GM21390 (cell line): ENCODE results near the gene CERKL.

ENCODE experiments used
- ATAC-seq: cut with Tn5 transposase; IDR thresholded peaks from one replicate; pipeline ENCODE4 v1.9.1; 2021; ENCODE audit not compliant: unreplicated experiment

The CERKL gene

GRCh38 chr2:181678861-181679543 lies 22.1 kb upstream of the CERKL start:
- no peak for ATAC-seq

- peak; percentile 57 for ATAC-seq
These were observed 21.1 kb upstream of the CERKL start for GRCh38 chr2:181677912-181678586.

GRCh38 chr2:181675254-181675653 lies 18.3 kb upstream of the CERKL start:
- ATAC-seq: no peak

DNA sequence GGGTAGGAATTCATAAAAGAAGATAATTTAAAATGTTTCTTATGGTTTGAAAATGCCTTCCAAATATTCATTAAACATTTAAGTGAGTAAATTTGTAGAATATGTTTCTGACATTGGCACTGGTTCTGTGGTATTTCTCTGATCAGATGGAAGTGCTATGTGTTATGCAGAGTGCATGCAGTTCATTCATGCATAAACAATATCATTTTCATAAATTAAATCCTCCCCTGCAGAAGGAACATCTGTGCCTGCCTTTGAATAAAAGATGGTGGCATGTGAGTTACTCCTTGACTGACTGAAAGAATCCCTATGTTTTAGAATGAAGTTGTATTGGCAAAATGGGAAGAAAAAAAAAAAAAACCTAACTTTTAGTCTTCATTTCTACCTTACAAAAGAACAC lies 17.6 kb upstream of the CERKL start:
- no peak for ATAC-seq

DNA sequence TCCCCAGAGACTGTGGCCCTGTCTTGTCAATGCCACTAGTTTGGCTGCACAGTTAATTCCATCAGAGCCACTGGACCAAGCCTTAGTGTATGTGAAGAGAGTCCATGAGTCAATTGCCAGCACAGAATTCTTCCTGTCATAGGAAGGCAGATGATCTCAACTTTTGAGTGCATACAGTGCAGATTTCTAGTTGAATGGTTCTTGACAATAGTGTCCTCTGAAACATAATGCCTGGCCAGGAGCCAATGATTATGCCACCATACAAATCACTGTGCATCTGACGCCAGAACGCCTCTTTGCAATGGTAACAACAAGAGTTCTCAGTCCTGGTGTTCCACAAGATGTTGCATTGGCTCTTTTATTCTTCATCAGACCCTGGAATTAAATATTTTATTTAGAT lies 16.3 kb upstream of the CERKL start:
- ATAC-seq: peak; percentile 34

- ATAC-seq: peak; percentile 87
These were observed 15.5 kb upstream of the CERKL start for GRCh38 chr2:181672255-181673008.

DNA sequence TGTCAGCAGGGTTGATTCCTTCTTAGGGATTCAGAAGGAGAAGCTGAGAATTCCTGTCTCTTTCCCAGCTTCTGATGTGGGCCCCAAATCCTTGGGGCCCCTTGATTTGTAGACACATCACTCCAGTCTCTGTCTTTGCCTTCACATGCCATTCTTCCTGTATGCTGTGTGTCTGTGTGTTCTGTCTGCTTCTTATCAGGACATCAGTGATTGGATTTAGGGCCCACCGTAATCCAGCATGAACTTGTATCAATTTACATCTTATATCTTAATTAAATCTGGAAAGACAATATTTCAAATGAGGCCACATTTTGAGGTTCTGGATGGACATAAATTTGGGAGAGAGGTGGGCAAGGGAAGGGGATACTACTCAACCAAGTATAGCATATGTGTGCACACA lies 13.7 kb upstream of the CERKL start:
- no peak for ATAC-seq

DNA sequence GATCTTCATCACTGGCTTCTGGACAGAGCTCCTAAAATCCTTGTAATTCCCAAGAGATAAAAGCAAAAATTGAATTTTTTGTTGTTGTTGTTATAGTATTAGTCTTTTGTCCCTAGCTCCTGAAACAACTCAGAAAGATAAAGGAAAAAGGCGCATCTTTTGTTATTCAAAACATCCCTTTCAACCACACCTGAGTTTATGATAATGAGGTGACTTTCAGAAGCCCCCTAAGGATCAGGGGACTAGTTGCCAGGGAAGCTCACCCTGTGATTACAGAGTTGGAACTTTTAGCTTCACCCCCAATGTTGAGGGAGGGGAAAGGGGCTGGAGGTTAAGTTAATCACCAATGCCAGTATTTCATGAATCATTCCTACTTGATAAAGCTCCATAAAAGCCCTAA lies 10.3 kb upstream of the CERKL start:
- no peak for ATAC-seq

- ATAC-seq: no peak
These were observed 5.4 kb upstream of the CERKL start for GRCh38 chr2:181662287-181662686.

GRCh38 chr2:181660181-181660580 lies 3.3 kb upstream of the CERKL start:
- ATAC-seq: no peak

DNA sequence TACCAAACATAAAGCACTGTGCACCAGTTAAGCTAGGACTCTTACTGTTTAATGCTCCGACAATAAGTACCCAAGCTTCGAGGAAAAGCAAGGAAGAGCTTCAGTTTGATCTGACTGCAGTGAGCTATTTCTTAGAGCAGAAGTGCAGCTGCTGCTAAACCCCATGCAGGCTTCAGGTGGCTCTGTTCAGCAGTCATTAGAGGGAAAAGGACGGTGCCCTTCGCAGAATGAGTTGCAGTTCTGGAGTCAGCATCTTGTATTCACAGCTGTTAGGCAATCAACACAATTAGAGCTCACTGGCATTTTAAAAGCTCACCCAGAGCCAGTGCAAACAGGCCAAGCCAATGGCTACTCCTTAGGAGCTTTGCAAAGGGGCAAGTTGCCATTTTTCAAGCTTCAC lies 1.5 kb upstream of the CERKL start:
- ATAC-seq: no peak

GRCh38 chr2:181657379-181657778 lies 474 bp upstream of the CERKL start:
- ATAC-seq: no peak

DNA sequence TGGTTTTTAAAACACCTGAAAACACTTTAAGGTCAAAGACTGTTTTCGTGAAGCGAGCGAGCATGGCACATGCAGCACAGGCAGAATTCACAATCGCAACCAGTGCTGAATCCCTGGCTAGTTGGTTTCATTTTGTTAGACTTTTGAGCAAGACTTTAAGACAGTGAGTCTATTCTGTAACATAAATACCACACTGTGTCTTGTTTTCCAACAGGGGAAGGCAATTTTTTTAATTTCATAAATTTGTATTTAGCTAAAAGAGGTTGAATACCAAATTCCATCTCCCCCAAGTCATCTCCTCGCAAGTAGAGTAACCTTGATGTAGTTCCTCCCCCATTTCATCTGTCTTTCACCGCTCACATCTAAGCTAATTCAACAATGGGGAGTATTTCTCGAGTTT lies 1.4 kb downstream of the CERKL start:
- ATAC-seq: no peak

GRCh38 chr2:181649436-181649979 lies 7.4 kb downstream of the CERKL start:
- no peak for ATAC-seq

DNA sequence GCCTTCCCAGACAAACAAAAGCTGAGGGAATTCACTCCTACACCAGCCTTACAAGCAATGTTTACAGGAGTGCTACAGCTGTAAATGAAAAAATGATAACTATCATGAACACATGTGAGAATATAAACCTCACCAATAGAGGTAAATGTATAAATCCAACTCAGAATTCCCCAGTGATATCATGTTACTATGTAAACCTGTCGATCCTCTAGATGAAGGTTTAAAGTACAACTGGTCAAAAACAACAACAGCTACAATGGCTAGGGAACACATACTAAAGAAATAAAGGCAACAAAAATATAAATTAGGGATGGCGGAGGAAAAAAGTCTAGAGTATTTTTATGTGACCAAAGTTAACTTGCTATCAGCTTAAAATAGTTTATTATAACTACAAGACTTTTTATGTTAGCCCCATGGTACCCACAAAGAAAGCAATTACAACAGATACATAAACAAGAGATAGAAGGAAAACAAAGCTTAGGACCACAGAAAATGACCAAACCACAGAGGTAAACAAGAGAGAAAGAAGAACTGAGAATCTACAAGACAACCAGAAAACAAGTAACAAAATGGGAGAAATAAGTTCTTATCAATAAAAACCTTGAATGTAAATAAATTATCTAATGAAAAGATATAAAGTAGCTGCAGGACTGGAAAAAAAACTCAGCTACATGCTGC lies 8.3 kb downstream of the CERKL start:
- ATAC-seq: no peak

- ATAC-seq: peak; percentile 72
These were observed 10.4 kb downstream of the CERKL start for GRCh38 chr2:181646415-181646987.

DNA sequence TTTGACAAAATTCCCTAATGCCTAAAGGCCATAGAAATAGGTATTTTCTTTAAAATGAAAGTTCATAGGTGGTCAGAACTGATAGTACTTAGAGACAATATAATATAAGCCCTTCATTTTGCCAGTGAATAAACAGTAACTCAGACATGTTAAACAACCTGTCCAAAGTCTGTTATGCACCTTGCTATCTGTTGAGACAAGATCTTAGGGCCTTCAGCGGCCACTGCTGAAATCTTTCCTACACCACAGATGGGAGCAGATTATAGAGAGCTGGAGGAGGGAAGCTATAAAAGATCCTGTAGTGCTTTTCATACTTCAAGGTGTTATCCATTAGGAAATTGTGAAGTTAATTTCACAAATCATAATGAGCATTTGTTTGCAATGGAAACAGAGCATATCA lies 13.8 kb downstream of the CERKL start:
- no peak for ATAC-seq

DNA sequence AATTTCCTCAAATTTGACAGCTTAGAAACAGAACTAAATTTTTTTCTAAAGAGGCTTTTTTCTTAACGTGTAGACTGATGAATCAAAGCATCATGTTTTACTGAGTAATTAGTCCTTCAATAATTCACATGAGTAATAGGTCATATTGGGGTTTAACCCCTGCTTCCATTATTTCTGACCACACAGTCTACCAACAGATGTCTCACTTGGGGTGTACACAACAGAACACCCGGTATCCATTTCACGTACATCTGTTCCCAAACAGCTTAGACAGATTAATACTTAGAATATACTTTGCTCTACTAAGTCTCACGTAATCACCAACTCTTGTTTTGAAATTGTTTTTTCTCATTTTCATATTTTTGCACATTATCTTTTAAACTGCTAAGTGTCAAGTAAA lies 14.8 kb downstream of the CERKL start:
- ATAC-seq: no peak

GRCh38 chr2:181639686-181640085 lies 17.2 kb downstream of the CERKL start:
- no peak for ATAC-seq

GRCh38 chr2:181632733-181633401 lies 24.0 kb downstream of the CERKL start:
- peak; percentile 78 for ATAC-seq
